GM19025 (cell line): ENCODE measurements around the gene GREB1L.
"Not testable (repeated sequence)": the region's sequence is repeated elsewhere in the genome, so short reads cannot be mapped to it uniquely, and the experiment has no call there.

Experiments
- ATAC-seq: cut with Tn5 transposase; IDR thresholded peaks from one replicate; pipeline ENCODE4 v1.9.1; 2021; ENCODE audit warnings: mild to moderate bottlenecking, low read depth, moderate library complexity; ENCODE audit not compliant: unreplicated experiment

The GREB1L gene

DNA sequence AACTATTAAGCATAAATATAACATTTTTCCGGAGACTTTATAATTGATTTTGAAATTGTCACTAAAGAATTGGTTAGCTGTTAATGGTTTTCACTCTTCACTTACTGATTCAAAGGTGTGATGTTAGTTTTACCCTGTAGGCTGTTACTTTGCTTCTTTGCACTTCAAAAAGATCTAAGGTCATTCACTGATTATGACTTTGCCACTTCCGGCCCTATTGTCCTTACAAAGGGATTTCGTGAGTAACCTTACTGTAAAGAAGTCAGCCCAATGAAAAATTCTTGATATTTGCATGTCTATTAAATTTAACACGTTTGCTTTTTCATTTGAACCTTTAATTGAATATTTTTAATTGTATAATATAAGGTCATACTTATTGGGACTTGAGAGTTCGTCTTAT is 61.4 kb downstream of the GREB1L start:
- ATAC-seq, result no peak

DNA sequence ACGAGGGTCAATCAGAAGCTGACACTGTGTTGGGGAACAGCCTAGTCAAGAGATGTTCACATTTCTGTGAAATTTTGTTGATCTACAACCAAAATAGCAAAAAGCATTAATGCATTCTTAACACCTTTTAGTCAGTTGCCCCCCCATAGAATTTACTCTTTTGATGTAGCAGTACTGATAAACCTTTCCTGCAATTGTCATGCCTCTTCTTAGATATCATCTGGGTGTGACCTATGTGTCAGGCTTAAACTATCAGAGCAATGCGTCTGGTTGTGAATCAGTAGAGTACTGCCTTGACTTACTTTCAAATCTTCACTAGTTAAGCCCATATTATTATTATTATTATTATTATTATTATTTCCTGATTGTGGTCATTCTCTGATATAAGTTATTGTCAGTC is 61.9 kb downstream of the GREB1L start:
- no peak for ATAC-seq

DNA sequence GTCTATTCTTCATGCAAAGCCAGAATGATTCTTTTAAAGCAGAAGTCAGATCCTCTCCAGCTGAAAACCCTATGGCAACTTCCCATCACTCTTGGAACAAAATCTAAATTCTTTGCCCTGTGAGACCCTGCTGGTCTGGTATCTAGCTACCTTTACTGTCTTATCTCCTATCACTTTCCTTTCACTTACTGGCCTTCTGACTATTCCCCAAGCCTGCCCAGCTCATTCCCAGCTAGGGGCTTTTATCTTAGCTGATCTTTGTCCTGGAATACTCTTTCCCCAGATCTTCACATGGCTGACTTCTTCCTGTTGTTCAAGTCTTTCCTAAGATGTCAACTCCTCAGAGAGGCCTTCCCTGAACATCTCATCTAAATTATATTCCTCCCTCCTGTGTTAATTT is 63.6 kb downstream of the GREB1L start:
- ATAC-seq, result no peak

DNA sequence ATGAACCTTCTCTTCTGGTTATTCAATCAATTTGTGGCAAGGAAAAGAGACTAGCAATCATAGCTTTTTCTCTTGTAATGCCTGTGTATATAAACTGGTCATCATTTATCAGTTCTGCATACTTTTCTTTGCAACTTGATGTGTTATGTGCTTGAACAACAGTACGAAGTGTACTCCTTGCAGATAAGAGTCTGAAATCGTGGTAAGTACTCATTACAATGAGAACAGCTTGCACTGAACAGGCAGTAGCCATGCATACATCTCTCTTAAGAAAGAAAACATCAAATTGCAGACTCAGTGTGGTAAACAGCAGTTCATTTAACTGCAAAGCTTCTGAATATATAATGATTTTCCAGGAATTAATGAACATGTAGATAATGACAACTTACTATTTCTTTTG is 64.3 kb downstream of the GREB1L start:
- ATAC-seq, result no peak

DNA sequence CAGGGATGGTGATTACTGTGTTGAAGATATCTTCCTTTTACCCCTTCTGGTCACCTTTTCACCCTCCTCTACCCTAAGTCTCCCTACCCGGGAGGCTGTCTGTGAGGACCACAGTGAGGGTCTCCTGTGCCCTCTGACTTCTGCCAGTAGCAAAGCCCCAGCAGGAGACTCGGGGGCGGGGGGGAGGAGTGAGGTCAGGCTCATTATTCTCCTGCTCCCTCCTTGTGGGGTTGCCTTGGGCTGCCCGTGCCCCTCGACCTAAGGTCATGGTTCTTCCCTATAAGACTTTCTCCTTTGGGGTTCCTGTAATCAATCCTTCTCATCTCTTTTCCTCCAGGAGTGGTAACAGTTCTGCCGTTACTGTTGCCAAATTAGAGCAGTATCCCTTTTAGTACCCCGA is 65.5 kb downstream of the GREB1L start:
- no peak for ATAC-seq

DNA sequence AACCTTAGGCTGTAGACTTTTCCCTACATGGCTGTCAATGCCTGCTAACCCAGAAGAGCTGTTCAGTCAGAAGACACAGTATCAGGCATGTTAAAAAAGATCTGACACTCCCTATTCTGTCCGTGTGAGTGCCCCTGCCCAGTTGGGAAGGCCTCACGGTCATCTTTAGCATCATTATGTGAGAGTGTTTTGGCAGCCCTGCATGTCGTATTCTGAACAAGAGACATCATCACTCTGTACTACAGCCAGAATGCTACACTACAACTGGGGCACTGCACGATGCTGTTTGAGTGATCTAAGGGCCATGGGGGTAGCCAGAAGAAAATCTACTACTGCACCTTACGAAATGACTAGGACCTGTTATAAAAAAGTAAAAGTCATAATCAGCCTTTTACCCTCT is 67.2 kb downstream of the GREB1L start:
- ATAC-seq, result no peak

DNA sequence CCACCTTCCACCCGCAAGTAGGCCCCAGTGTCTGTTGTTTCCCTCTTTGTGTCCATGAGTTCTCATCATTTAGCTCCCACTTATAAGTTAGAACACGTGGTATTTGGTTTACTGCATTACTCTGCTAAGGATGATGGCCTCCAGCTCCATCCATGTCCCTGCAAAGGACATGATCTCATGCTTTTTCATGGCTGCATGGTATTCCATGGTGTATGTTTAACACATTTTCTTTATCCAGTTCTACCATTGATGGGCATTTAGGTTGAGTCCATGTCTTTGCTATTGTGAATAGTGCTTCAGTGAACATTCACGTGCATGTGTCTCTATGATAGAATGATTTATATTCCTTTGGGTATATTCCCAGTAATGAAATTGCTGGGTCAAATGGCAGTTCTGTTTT is 69.9 kb downstream of the GREB1L start:
- not testable (repeated sequence) for ATAC-seq

DNA sequence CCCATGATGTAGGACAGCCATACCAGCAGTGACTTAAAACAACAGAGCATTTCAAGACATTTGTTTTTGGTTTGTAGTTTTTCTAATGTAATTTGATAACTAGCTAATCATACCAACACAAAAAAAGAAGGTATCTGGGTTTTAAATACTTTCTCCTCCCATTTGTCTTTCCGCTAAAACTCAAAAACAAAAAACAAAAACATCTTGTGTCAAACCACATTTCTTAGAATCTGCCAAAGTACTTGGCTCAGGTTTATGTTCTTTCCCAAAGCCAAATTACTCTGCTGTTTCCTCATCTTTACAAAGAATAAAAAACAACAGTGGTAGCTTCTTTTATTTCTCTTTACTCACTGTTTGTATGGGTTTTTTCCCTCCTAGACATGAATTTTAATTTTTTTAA is 71.5 kb downstream of the GREB1L start:
- ATAC-seq, result no peak

DNA sequence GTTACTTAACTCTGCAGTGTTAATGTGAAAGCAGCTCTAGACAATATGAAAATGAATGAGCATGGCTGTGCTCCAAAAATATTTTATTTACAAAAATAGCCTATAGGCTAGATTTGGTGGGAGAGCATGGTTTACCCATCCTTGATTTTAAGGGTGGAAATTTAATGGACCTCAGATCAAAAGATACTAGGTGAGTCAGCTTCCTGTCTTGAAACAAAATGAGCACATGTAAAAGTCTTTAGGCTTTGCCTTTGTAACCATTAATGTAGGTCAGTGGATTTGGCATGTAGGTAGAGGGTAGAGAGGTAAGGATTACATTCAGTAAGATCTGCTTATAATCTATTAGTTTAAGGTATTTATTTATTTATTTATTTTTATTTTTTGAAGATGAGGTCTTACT is 72.7 kb downstream of the GREB1L start:
- ATAC-seq, result no peak

DNA sequence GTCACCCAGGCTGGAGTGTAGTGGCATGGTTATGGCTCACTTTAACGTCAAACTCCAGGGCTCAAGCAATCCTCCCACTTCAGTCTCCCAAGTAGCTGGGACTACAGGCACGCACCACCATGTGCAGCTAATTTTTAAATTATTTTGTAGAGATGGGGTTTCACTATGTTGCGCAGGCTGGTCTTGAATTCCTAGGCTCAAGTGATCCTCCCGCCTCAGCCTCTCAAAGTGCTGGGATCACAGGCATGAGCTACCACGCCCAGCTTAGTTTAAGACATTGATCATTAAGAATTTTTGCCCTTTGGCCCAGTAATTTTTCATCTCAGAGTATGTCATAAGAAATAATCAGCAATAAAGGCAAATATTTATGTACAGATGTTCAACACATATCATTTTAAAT is 73.1 kb downstream of the GREB1L start:
- ATAC-seq, result not testable (repeated sequence)

DNA sequence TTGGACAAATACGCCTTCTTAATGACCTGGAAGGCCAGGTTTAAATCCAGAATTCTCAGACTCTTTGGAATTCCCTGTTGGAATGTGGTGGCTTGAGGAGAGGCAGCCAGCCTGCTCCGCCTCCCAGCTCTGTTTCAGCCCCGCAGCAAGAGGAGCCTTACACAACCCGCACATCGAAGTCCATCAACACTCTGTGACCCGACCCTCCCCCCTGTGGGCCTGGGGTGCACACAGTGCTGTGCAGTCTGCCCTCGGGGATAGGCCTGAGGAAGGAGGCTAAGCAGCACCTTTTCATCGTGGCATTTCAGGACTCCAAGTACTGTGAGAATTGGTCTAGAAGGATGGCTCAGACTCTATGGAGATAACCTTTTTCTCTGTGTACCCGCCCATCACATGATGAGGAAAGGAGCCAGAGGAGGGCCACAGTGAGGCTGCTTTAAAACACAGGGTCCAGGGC is 73.7 kb downstream of the GREB1L start:
- no peak for ATAC-seq

DNA sequence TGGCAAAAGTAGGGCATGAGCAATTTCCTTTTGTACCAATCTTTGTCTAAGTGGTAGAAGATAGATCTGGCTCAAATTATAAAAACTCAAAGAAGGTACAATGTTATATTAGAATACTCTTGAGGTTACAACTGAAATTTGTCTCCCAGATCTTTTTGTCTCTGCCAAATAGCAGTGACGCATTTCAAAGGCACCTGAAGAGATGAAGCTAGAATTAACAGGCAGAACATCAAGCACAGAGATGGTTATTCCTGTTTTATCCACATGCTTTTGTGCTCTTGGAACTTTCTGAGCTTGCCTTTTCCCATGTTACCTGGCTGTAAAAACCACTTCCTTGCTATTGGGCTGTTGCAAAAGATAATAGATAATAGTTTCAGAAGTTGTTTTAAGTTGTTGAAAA is 74.3 kb downstream of the GREB1L start:
- no peak for ATAC-seq

DNA sequence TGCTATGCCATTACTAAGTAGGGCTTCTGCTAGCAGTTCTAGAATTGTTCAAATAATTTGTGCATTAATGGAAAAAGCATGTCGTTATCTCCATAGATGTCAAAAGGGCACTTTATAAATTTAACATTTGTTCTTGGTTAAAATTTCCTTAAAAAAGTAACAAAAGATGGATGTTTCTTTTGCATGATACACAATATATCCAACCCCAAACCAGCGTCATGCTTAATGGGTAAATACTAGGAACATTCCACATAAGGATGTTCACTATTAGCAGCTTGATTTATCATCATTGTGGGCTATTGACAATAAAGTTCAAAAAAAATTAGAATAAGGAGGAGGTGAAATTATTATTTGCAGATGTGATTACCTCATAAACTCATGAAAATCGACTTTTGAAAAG is 79.7 kb downstream of the GREB1L start:
- no peak for ATAC-seq

DNA sequence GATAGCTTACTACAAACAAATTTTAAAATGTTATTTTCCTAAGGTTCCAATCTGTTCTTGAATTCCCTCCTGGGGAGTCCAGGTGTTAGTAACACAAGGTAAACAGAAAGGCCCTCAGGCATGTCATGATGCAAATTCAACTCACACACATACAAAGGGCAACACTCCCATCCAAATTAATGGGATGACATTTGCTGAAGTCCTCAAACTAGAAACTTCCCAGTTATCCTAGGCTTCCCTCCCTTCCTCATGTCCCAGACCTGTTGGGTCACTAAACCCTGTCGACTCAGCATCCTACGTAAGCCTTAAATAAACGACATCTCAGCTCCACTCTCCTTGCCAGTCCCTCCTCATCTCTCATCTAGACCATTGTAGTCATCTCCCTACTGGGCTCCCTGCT is 85.1 kb downstream of the GREB1L start:
- no peak for ATAC-seq

DNA sequence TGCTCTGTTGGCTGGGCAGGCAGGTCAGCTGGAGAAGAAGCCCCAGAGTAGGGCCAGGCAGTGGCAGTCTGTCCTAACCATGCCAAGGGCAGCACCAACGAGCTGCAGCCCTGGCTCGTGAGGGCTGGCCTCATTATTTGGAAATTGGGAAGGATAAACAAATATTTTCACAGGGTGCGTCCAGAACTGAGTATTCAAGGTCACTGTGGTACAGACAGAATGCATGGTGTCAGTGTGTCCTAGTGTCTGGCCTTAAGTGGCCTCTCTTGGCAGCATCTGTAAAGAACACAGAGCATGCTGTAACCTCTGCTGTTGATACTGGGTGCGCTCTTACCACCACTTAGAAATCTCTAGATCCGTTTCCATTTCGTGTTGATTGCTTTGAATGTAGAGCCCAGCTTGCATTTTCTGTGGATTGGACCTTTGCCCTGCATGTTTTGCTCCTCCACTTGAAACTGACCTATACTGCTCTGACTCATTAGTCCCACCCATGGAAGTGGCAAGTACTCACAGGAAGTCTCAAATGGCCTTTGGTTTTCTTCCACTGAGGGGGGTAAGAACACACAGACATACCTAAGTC is 88.2 kb downstream of the GREB1L start:
- no peak for ATAC-seq

DNA sequence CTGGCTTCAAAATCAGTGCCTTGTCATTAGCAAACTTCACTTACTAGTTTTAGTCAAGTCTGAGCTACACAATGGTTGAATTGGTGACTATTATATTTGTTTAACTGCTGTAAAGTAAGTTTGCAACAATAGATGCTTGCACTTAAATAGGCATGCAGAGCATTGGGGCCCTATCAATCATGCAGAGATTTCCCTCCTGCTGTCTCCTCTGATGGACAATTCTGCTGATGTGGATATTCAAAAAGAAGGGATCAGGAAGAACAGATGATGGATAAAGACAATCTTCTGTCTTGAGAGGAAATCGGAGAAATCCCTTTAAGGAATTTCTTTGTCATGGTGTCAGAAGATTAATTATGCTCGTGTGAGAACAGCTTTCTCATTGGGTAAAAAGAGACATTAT is 89.0 kb downstream of the GREB1L start:
- ATAC-seq, result no peak

DNA sequence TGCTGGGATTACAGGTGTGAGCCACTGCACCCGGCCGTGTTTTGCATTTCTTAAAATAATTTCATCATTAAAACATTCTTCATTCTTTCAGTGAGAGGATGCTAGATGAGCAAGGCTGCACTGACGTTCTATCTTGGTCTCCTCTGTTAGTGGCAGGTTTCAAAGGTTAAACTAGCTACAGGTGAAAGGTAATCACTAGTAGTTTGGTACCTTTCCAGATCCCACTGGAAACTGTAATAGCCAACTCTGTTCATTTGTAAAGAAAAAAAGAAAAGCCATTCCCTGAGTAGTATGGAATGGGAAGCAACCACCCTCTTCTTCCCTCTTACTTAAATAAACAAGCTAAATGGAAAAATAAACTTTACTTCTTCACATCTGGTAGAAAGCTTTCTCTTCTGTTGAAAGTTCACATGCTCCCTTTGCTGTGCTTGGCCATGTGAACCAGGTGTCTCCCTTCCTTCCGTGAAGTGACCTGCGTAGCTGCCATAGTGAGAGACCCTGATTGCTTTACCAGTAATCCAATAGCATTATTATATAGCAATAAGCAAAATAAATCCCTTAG is 94.0 kb downstream of the GREB1L start:
- no peak for ATAC-seq

DNA sequence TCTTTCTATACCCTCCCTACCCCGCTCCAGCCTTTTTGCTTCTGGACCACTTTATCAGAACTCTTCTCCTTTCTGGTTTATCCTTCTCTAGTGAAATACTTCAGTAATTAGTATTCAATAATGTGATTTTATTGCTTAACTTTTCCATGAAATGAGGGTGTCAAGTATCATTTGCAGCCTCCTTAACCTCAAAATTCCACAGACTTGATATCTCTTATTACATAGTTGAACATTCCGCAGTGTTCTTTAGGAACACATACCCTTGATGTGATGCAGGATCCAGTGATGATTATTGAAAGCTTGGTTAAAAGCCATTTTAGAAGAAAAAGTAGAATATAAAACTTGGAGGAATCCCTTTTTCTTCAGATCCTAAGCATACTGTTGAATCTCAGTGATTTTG is 94.8 kb downstream of the GREB1L start:
- ATAC-seq, result no peak

DNA sequence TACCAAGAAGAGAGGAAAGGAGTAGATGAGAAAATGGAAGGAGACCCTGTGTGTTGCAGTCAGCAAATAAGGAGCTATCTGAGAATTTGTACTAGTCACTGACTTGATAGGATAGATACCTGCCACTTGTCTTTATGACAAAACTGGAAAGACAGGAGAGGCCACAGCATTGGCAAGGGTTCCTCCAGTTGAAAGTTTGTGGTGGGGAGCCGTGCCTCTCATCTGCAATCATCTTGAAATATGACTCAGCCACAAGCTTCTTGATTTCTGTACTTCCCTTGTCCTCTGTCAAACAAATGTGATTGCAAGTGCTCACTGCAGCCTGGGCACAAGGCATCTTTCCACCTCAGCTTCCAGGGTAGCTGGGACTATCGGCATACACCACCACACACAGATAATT is 99.1 kb downstream of the GREB1L start:
- ATAC-seq, result no peak

DNA sequence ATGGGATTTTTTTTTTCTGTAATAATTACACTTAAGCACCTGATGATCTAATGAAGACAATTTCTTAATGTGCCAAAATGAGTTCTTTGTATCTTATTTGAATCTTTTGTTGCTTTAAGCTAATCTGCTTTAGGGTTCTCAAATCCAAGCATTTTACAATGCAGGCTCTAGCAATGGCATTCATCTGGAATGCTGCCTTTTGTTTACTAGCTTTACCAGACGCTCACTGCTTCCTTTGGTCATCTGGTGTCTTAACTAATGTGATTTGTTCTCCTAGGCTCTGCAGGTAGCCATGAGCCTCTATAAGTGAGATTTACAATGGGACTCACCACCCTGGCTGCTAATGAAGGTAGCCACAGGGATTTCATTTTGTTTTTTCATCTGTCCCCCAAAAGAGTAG is 100.3 kb downstream of the GREB1L start:
- no peak for ATAC-seq

DNA sequence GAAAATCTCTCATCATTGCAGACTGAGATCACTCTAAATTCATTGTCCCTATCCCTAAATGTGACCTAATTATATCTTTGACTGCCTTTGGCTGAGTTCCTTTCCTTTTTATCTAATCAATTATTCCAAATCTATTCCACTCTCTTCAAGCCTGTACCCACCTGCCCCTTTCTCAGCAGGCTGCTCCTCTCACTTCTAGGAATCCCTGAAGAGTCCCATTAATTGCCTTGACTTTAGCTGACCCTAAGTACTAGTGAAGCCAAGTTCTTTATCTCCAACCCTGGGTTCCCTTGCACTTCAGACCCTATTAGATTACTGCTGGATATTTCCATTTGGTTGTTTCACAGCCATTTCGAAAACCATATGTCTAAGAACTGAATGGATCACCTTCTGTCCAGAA is 102.8 kb downstream of the GREB1L start:
- no peak for ATAC-seq

DNA sequence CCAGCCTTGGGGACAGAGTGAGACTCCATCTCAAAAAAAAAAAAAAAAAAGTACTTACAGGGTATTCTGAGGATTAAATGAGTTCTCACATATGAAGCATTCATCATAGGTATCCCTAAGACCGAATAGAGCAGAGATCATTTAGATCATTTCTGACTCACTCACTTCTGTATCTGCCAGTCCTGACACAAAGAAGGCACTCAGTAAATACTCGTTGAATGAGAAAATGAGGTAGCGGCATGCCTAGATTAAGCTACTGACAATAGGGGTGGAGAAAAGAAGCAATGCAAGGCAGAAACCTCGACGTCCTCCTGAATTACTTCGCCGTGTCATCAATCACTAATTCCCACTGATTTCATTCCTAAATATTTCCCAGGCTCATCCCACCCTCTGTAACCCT is 103.8 kb downstream of the GREB1L start:
- ATAC-seq, result no peak

DNA sequence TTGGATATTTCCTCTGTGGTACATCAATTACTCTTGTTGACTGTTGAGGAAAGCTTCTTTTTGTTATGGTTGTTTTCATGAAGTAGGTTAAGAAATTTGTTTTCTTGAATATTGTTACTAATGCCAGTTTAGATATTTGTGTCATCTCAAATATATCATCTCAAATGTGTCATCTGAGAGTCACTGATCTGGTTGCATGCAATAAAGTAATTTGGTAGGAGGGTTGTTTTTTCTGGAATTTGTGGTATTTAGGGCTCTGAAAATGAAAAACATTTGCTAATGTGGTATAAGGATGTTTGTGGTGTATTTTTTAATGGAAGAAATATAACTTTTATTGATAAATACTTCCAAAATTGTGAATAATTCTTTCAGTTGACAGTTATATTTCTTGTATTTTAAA is 117.7 kb downstream of the GREB1L start:
- ATAC-seq, result no peak
